RWPE1 (cell line): ENCODE data around the gene CEBPE.
"Not testable (repeated sequence)": the region's sequence is repeated elsewhere in the genome, so short reads cannot be mapped to it uniquely, and the experiment has no call there.

Source experiments
- CTCF ChIA-PET: fragments of 350-600 bp; sonication (Branson Sonifier 250); formaldehyde crosslinking; extraction: SDS; loops from one replicate; lab custom pipeline; 2021; lab: Yijun Ruan, JAX
- POLR2A ChIA-PET: fragments of 400-600 bp; formaldehyde crosslinking; extraction: SDS; loops from one replicate; lab custom pipeline; 2020; ENCODE audit warnings: antibody characterized with exemption; ENCODE audit not compliant: low non-redundant PET; lab: Yijun Ruan, JAX
- DNase-seq: peaks from one replicate; pipeline ENCODE4 v3.0.0; 2012; ENCODE audit warnings: low spot score
- H3K27ac ChIP-seq: fragments of 450-650 bp; 2 replicates; pipeline ENCODE4 v1.5.1; 2017
- CTCF ChIP-seq: fragments of 450-650 bp; conservative IDR thresholded peaks from 2 replicates; pipeline ENCODE4 v1.5.1; 2017; ENCODE audit warnings: low read depth, mild to moderate bottlenecking

Gene CEBPE

GRCh38 chr14:23114669-23115038 lies 4.4 kb downstream of the CEBPE start:
- H3K27ac ChIP-seq = peak overlapping the region; percentile 76
- no peak for TF ChIP-seq CTCF
- DNase-seq = no peak
- CTCF ChIA-PET = no interaction called here
- POLR2A ChIA-PET = no interaction called here

- ChIA-PET POLR2A (no interaction called here), CTCF (no interaction called here)
- no peak for TF ChIP-seq CTCF
- peak overlapping the region; percentile 3; the same call in 1 of the 2 replicates for H3K27ac ChIP-seq
- no peak for DNase-seq
Measured at GRCh38 chr14:23114120-23114458, 5.0 kb downstream of the CEBPE start.

GRCh38 chr14:23113431-23114119 lies 5.5 kb downstream of the CEBPE start:
- no peak for DNase-seq
- ChIA-PET CTCF (interaction anchor here (0.7 to 1.3 kb wide), 3 partner anchors 45 to 57 kb away, joined by 3 to 5 read pairs (median 3); no protein-coding TSS in a partner anchor), POLR2A (no interaction called here)
- peak overlapping the region; percentile 3; the same call in 1 of the 2 replicates for H3K27ac ChIP-seq
- no peak for TF ChIP-seq CTCF

DNA sequence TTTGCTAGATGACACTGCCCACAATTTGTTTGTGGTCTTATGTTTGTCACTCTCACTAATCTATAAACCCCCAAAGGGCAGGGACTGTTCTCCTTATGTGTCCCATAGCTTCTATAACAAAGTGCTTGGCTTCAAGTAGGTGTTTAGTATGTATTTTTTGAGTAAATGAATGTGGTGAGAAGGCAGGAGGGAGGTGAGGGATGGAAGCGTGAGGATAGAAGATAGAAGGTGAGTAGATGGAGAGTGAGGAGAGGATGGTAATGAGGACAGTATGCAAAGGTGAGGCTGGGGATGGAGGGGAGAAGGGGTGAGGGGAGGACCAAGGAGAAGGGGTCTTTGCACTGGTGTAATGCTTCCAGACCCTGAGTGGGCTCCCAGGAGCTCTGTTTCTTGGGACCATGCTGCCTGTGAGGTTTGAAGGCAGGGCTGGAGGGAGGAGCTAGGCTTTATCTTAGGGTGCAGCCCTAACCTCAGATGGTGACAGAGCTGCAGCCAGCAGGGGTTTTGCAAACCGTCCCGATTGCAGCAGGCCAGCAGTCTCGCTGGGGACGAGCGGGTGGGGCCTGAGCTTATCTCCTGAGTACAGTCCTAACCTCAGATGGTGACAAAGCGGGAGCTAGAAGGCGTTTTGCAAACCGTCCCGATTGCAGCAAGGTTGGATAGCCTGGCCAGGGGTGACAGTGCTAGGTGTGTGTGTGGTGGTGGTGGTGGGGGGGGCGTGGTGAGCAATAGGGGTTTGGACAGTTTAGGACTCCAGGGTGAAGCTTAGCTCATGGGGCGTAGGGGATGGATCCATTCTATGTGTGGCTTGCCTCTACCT lies 6.5 kb downstream of the CEBPE start:
- POLR2A ChIA-PET = interaction anchor here (0.6 kb wide), 1 partner anchor 131 kb away, joined by 5 read pairs; no protein-coding TSS in a partner anchor
- no peak for DNase-seq
- TF ChIP-seq CTCF = no peak
- no peak overlapping the region for H3K27ac ChIP-seq
- CTCF ChIA-PET = interaction anchor here (0.6 to 2.0 kb wide), 8 partner anchors 8 to 128 kb away, joined by 3 to 7 read pairs (median 3); no protein-coding TSS in a partner anchor

DNA sequence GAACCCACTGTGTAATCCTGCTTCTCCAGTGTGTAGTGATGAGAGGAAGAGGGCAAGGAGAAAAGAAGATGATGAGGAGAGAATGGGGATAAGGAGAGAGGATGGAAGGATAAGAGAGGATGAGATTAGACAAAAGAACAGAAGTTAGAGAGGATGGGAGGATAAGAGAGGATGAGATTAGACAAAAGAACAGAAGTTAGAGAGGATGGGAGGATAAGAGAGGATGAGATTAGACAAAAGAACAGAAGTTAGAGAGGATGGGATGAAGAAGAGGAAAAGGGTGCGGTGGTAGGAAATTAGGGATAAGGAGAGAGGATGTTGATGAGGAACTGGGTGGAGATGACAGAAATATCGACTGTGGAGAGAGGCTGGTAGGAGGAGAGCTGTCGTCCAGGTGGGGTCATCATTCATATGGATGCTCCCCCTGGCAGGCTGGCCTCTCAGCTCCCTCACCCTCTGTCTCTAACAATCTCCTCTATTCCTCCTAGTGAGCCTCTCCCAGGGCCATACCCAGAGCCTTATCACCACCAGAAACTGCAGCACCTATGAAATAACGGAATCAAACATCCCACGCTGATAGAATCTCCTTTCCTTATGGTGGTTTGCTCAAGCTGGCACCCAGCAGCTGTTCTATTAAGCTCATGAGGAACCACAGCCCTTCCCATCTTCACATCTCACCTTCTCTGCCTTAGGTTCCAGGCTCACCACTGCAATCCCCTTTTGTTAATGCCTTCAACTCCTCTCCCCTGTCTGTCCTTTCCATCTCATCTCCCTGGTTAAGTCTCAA lies 8.3 kb downstream of the CEBPE start:
- no peak overlapping the region for H3K27ac ChIP-seq
- POLR2A ChIA-PET = no interaction called here
- CTCF ChIA-PET = interaction anchor here (0.6 to 2.0 kb wide), 3 partner anchors 10 to 49 kb away, joined by 3 to 7 read pairs (median 3); no protein-coding TSS in a partner anchor
- DNase-seq = no peak
- TF ChIP-seq CTCF = no peak

- CTCF ChIA-PET = interaction anchor here (0.6 to 2.3 kb wide), 7 partner anchors 9 to 137 kb away, joined by 3 to 16 read pairs (median 3); no protein-coding TSS in a partner anchor
- POLR2A ChIA-PET = no interaction called here
- H3K27ac ChIP-seq = no peak overlapping the region
Measured at GRCh38 chr14:23109769-23110168, 9.3 kb downstream of the CEBPE start.

DNA sequence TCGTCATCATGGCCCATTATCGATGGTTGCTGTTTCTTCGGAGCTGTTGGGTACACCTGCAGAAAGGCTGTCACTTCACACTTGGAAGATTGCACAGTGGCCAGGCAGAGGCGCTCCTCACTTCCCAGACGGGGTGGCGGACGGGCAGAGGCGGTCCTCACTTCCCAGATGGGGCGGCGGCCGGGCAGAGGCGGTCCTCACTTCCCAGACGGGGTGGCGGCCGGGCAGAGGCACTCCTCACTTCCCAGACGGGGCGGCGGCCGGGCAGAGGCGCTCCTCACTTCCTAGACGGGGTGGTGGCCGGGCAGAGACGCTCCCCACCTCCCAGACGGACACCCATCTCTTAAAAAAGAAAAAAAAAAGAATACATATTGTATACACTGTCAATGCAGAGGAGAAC lies 10.9 kb downstream of the CEBPE start:
- CTCF ChIA-PET = interaction anchor here (0.7 to 2.3 kb wide), 5 partner anchors 9 to 114 kb away, joined by 3 to 16 read pairs (median 5); no protein-coding TSS in a partner anchor
- H3K27ac ChIP-seq, DNase-seq, POLR2A ChIA-PET: not testable (repeated sequence)

More at GRCh38 chr14:23109769-23110168, 9.3 kb downstream of the CEBPE start:
- DNase-seq = no peak
- TF ChIP-seq CTCF = no peak

DNA sequence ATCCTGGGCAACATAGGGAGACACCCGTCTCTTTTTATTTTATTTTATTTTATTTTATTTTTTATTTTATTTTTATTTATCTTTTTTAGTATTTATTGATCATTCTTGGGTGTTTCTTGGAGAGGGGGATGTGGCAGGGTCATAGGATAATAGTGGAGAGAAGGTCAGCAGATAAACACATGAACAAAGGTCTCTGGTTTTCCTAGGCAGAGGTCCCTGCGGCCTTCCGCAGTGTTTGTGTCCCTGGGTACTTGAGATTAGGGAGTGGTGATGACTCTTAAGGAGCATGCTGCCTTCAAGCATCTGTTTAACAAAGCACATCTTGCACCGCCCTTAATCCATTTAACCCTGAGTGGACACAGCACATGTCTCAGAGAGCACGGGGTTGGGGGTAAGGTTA lies 11.4 kb downstream of the CEBPE start:
- CTCF ChIA-PET, POLR2A ChIA-PET, DNase-seq, H3K27ac ChIP-seq: not testable (repeated sequence)
